HepG2 (cell line): Measurements from ENCODE around the gene CAMK2A. TPM values are rescaled to one million over a fixed set of nuclear protein-coding genes. Genes with fewer than 3 reads are reported as not detected.
A peak's percentile ranks its signal among the peaks of the same experiment; 100 is the strongest.

Experiments
- CEBPG ChIP-seq: IDR thresholded peaks from 2 replicates; pipeline ENCODE4 v1.6.1; 2016
- CERS6 ChIP-seq: sonication (generic); formaldehyde crosslinking; IDR thresholded peaks from 2 replicates; pipeline ENCODE4 v1.5.0; 2020; ENCODE audit warnings: missing genetic modification reagents
- CHD2 ChIP-seq: IDR thresholded peaks from 2 replicates; pipeline ENCODE4 v1.6.1; 2011; ENCODE audit warnings: low read depth, low read length, improper control_type of control experiment
- CTCF ChIP-seq: sonication (generic); formaldehyde crosslinking; IDR thresholded peaks from 2 replicates; pipeline ENCODE4 v1.5.0; 2020; ENCODE audit warnings: mild to moderate bottlenecking, missing genetic modification reagents, moderate library complexity
- FLYWCH1 ChIP-seq: sonication (generic); formaldehyde crosslinking; IDR thresholded peaks from 2 replicates; pipeline ENCODE4 v1.8.1; 2023; ENCODE audit warnings: mild to moderate bottlenecking, missing genetic modification reagents
- MTA1 ChIP-seq: sonication (generic); formaldehyde crosslinking; IDR thresholded peaks from 2 replicates; pipeline ENCODE4 v1.4.0; 2020; ENCODE audit warnings: missing genetic modification reagents, mild to moderate bottlenecking, borderline replicate concordance
- NR2C2 ChIP-seq: sonication (generic); formaldehyde crosslinking; IDR thresholded peaks from 2 replicates; pipeline ENCODE4 v1.4.0; 2020; ENCODE audit warnings: missing genetic modification reagents, mild to moderate bottlenecking, moderate library complexity, borderline replicate concordance
- NR2F1 ChIP-seq, 2 experiments: fragments of 450-650 bp in 1 of 2; formaldehyde crosslinking in 1 of 2; IDR thresholded peaks; 2 replicates each; pipeline versions ENCODE4 v1.5.0 to v1.6.1; 2016 to 2020; ENCODE audit warnings: mild to moderate bottlenecking in 1 of 2, missing compliant biosample characterization in 1 of 2, missing genetic modification reagents in 1 of 2, moderate library complexity in 1 of 2
- PCBP2 ChIP-seq: fragments of 200-400 bp; formaldehyde crosslinking; optimal IDR thresholded peaks from 2 replicates; pipeline ENCODE3; 2018; ENCODE audit warnings: low read length, low read depth; ENCODE audit not compliant: poor library complexity, severe bottlenecking
- RAD21 ChIP-seq: fragments of 450-650 bp; formaldehyde crosslinking; IDR thresholded peaks from 2 replicates; pipeline ENCODE4 v1.5.0; 2020; ENCODE audit warnings: mild to moderate bottlenecking
- SIN3B ChIP-seq: fragments of 150-350 bp; IDR thresholded peaks from 2 replicates; pipeline ENCODE4 v1.6.1; 2014; ENCODE audit warnings: low read length
- SMC3 ChIP-seq: IDR thresholded peaks from 2 replicates; pipeline ENCODE4 v1.6.1; 2011; ENCODE audit warnings: low read length, improper control_type of control experiment
- STAG1 ChIP-seq: sonication (generic); formaldehyde crosslinking; IDR thresholded peaks from 2 replicates; pipeline ENCODE4 v1.4.0; 2020; ENCODE audit warnings: missing genetic modification reagents
- TEAD3 ChIP-seq: optimal IDR thresholded peaks from 2 replicates; pipeline ENCODE3; 2016; ENCODE audit warnings: borderline replicate concordance
- THAP11 ChIP-seq: IDR thresholded peaks from 2 replicates; pipeline ENCODE4 v1.6.1; 2016; ENCODE audit warnings: missing biosample characterization, missing genetic modification reagents
- ZKSCAN5 ChIP-seq: sonication (generic); formaldehyde crosslinking; IDR thresholded peaks from 2 replicates; pipeline ENCODE4 v1.5.1; 2020; ENCODE audit warnings: mild to moderate bottlenecking, missing genetic modification reagents
- ZNF549 ChIP-seq: sonication (generic); formaldehyde crosslinking; IDR thresholded peaks from 2 replicates; pipeline ENCODE4 v1.5.0; 2020; ENCODE audit warnings: missing genetic modification reagents
- ZNF556 ChIP-seq: sonication (generic); formaldehyde crosslinking; IDR thresholded peaks from 2 replicates; pipeline ENCODE4 v1.4.0; 2020; ENCODE audit warnings: mild to moderate bottlenecking, missing genetic modification reagents, borderline replicate concordance
- ZSCAN21 ChIP-seq: sonication (generic); formaldehyde crosslinking; IDR thresholded peaks from 2 replicates; pipeline ENCODE4 v1.8.0; 2022; ENCODE audit warnings: mild to moderate bottlenecking, missing genetic modification reagents, moderate library complexity, borderline replicate concordance
- polyA plus RNA-seq, 8 experiments: library from polyadenylated mRNA; depleted of rRNA in 3 of 8; stranded (reverse) in 7 of 8; unstranded in 1 of 8; fragments of >200 nt; fragmentation: Illumina TruSeq in 4 of 8; extraction: Trizol in 4 of 8; gene quantifications; 2 replicates each; pipeline versions ENCODE4 v1.2.1 to v1.2.3, GENCODE V29; 2011 to 2016; ENCODE audit warnings: low read depth in 4 of 8, missing spikeins in 1 of 8, mixed read lengths in 1 of 8; ENCODE audit not compliant: insufficient read depth in 1 of 8
- total RNA-seq, 5 experiments: library from RNA; depleted of rRNA; stranded (reverse); fragments of >200 nt; fragmentation: Illumina TruSeq; extraction: Trizol; gene quantifications; 2 replicates each; pipeline ENCODE4 v1.2.3, GENCODE V29; 2016; ENCODE audit warnings: low read depth in 1 of 5
- TF ChIP-seq, protein P1 (sequence below): IDR thresholded peaks from 2 replicates; pipeline ENCODE4 v1.6.1; 2016; ENCODE audit warnings: low read depth, control low read depth
- TF ChIP-seq, protein P2 (sequence below): sonication (generic); formaldehyde crosslinking; IDR thresholded peaks from 2 replicates; pipeline ENCODE4 v1.4.0; 2020; ENCODE audit warnings: mild to moderate bottlenecking, missing genetic modification reagents, borderline replicate concordance
- TF ChIP-seq, protein P3 (sequence below): sonication (generic); formaldehyde crosslinking; IDR thresholded peaks from 2 replicates; pipeline ENCODE4 v1.5.0; 2020; ENCODE audit warnings: missing genetic modification reagents, mild to moderate bottlenecking, borderline replicate concordance

Gene CAMK2A
- total and polyA plus RNA-seq, 2 of the 13 experiments (the other 11 are each of a cell fraction or from before 2014, with no cell fraction given), result 0.11 TPM; not detected in 1

GRCh38 chr5:150272531-150272930, 17.0 kb downstream of the CAMK2A start (continued):
- TF ChIP-seq FLYWCH1 (CRISPR knock-in tag) (no peak), ZKSCAN5 (CRISPR knock-in tag) (no peak), STAG1 (CRISPR knock-in tag) (peak; percentile 90), ZNF556 (CRISPR knock-in tag) (no peak), ZSCAN21 (CRISPR knock-in tag) (no peak), NR2F1 (CRISPR knock-in tag; IDR thresholded peaks at IDR 0.05) (0 out of 4 replicates have a peak, but pooled peaks of 1 of the 2 experiments have one; percentile 13), SIN3B (no peak), TEAD3 (peak; percentile 14), CHD2 (no peak), MTA1 (no peak), CEBPG (no peak), THAP11 (CRISPR knock-in tag) (0 out of 2 replicates have a peak, but pooled peaks have one; percentile 23), NR2C2 (CRISPR knock-in tag) (peak; percentile 48; the same call in 1 of the 2 replicates), SMC3 (peak; percentile 86), ZNF549 (CRISPR knock-in tag) (no peak), PCBP2 (no peak), RAD21 (CRISPR knock-in tag) (peak; percentile 70), CERS6 (CRISPR knock-in tag) (no peak), CTCF (CRISPR knock-in tag) (peak; percentile 88)
- TF ChIP-seq, protein P1, sequence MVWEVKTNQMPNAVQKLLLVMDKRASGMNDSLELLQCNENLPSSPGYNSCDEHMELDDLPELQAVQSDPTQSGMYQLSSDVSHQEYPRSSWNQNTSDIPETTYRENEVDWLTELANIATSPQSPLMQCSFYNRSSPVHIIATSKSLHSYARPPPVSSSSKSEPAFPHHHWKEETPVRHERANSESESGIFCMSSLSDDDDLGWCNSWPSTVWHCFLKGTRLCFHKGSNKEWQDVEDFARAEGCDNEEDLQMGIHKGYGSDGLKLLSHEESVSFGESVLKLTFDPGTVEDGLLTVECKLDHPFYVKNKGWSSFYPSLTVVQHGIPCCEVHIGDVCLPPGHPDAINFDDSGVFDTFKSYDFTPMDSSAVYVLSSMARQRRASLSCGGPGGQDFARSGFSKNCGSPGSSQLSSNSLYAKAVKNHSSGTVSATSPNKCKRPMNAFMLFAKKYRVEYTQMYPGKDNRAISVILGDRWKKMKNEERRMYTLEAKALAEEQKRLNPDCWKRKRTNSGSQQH (CRISPR knock-in tag), result no peak
- TF ChIP-seq, protein P2, sequence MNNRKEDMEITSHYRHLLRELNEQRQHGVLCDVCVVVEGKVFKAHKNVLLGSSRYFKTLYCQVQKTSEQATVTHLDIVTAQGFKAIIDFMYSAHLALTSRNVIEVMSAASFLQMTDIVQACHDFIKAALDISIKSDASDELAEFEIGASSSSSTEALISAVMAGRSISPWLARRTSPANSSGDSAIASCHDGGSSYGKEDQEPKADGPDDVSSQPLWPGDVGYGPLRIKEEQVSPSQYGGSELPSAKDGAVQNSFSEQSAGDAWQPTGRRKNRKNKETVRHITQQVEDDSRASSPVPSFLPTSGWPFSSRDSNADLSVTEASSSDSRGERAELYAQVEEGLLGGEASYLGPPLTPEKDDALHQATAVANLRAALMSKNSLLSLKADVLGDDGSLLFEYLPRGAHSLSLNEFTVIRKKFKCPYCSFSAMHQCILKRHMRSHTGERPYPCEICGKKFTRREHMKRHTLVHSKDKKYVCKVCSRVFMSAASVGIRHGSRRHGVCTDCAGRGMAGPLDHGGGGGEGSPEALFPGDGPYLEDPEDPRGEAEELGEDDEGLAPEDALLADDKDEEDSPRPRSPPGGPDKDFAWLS (CRISPR knock-in tag), result no peak
- TF ChIP-seq, protein P3, sequence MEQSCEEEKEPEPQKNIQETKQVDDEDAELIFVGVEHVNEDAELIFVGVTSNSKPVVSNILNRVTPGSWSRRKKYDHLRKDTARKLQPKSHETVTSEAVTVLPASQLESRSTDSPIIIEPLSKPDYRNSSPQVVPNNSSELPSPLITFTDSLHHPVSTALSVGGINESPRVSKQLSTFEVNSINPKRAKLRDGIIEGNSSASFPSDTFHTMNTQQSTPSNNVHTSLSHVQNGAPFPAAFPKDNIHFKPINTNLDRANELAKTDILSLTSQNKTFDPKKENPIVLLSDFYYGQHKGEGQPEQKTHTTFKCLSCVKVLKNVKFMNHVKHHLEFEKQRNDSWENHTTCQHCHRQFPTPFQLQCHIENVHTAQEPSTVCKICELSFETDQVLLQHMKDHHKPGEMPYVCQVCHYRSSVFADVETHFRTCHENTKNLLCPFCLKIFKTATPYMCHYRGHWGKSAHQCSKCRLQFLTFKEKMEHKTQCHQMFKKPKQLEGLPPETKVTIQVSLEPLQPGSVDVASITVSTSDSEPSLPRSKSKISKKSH (CRISPR knock-in tag), result no peak
